ENCODE results near the gene IQCN.

IQCN gene

GRCh38 chr19:18298601-18299000 lies 24.3 kb upstream of the IQCN start:
- ChIA-PET CTCF (no interaction called here), POLR2A (ENCODE audit: low non-redundant PET) (no interaction called here)
- no peak for DNase-seq (ENCODE audit: low spot score)
- no peak for TF ChIP-seq CTCF (conservative IDR thresholded peaks at IDR 0.05; ENCODE audit: low read depth)
- H3K27ac ChIP-seq = peak overlapping the region; percentile 97

GRCh38 chr19:18297308-18297707 lies 23.1 kb upstream of the IQCN start:
- no peak for DNase-seq (ENCODE audit: low spot score)
- no peak for TF ChIP-seq CTCF (conservative IDR thresholded peaks at IDR 0.05; ENCODE audit: low read depth)
- H3K27ac ChIP-seq = peak overlapping the region; percentile 97
- POLR2A ChIA-PET (ENCODE audit: low non-redundant PET) = no interaction called here
- CTCF ChIA-PET = interaction anchor here (0.7 to 0.8 kb wide), 2 partner anchors 36 to 749 kb away, joined by 3 read pairs; no protein-coding TSS in a partner anchor

GRCh38 chr19:18295034-18295451 lies 20.8 kb upstream of the IQCN start:
- CTCF ChIA-PET = no interaction called here
- POLR2A ChIA-PET (ENCODE audit: low non-redundant PET) = no interaction called here
- H3K27ac ChIP-seq = no peak overlapping the region
- no peak for DNase-seq (ENCODE audit: low spot score)
- no peak for TF ChIP-seq CTCF (conservative IDR thresholded peaks at IDR 0.05; ENCODE audit: low read depth)

- POLR2A ChIA-PET (ENCODE audit: low non-redundant PET) = no interaction called here
- DNase-seq (ENCODE audit: low spot score) = peak; percentile 68
- peak overlapping the region; percentile 91; the same call in 1 of the 2 replicates for H3K27ac ChIP-seq
Observed at GRCh38 chr19:18294467-18294864, 20.2 kb upstream of the IQCN start.

GRCh38 chr19:18293642-18294466 lies 19.6 kb upstream of the IQCN start:
- TF ChIP-seq CTCF (conservative IDR thresholded peaks at IDR 0.05; ENCODE audit: low read depth) = no peak
- POLR2A ChIA-PET (ENCODE audit: low non-redundant PET) = interaction anchor here (1.7 kb wide), 1 partner anchor 12 kb away, joined by 9 read pairs; the partner anchor contains the start of gene JUND
- CTCF ChIA-PET = no interaction called here
- DNase-seq (ENCODE audit: low spot score) = no peak
- H3K27ac ChIP-seq = peak overlapping the region; percentile 91

More at GRCh38 chr19:18294467-18294864, 20.2 kb upstream of the IQCN start:
- CTCF ChIA-PET = no interaction called here
- TF ChIP-seq CTCF (conservative IDR thresholded peaks at IDR 0.05; ENCODE audit: low read depth) = no peak

GRCh38 chr19:18292810-18293641 lies 18.8 kb upstream of the IQCN start:
- POLR2A ChIA-PET (ENCODE audit: low non-redundant PET) = interaction anchor here (0.6 to 1.7 kb wide), 3 partner anchors 11 to 136 kb away, joined by 3 to 9 read pairs (median 9); partner anchors contain the start of gene JUND
- peak overlapping the region; percentile 91 for H3K27ac ChIP-seq
- CTCF ChIA-PET = interaction anchor here (0.6 to 1.5 kb wide), 5 partner anchors 9 to 555 kb away, joined by 3 to 6 read pairs (median 5); no protein-coding TSS in a partner anchor
- no peak for TF ChIP-seq CTCF (conservative IDR thresholded peaks at IDR 0.05; ENCODE audit: low read depth)
- DNase-seq (ENCODE audit: low spot score) = peak; percentile 11

Data from RWPE1 (cell line).